K562 (cell line): ENCODE results near the gene EPHB6. TPM values are rescaled to one million over a fixed set of nuclear protein-coding genes. Genes with fewer than 3 reads are reported as not detected.

Experiments
- BCL6 ChIP-seq: fragments of 250-450 bp; sonication (Bioruptor Pico); IDR thresholded peaks from 2 replicates; pipeline ENCODE4 v1.4.0; 2020
- CREM ChIP-seq: IDR thresholded peaks from 2 replicates; pipeline ENCODE4 v1.6.1; 2014; ENCODE audit warnings: antibody characterized with exemption, low read depth
- CTCFL ChIP-seq: IDR thresholded peaks from 2 replicates; pipeline ENCODE4 v1.6.1; 2011; ENCODE audit warnings: borderline replicate concordance, low read depth, mild to moderate bottlenecking, moderate library complexity, low read length; ENCODE audit not compliant: insufficient read depth, poor library complexity, severe bottlenecking
- ERF ChIP-seq: fragments of 450-650 bp; formaldehyde crosslinking; IDR thresholded peaks from 2 replicates; pipeline ENCODE4 v1.4.0; 2020; ENCODE audit warnings: mild to moderate bottlenecking, mixed read lengths
- KHSRP ChIP-seq: fragments of 450-650 bp; IDR thresholded peaks from 2 replicates; pipeline ENCODE4 v1.6.1; 2017
- L3MBTL2 ChIP-seq: fragments of 450-650 bp; IDR thresholded peaks from 2 replicates; pipeline ENCODE4 v1.6.1; 2016; ENCODE audit warnings: mild to moderate bottlenecking, moderate library complexity
- POLR3G ChIP-seq: IDR thresholded peaks from 2 replicates; pipeline ENCODE4 v1.6.1; 2011; ENCODE audit not compliant: insufficient read length, insufficient replicate concordance; ENCODE audit errors: extremely low read depth
- REST ChIP-seq, 2 experiments: fragments of 450-650 bp; formaldehyde crosslinking in 1 of 2; IDR thresholded peaks; 2 replicates each; pipeline versions ENCODE4 v1.4.0 to v1.6.1; 2014 to 2020; ENCODE audit warnings: mild to moderate bottlenecking in 2 of 2, borderline replicate concordance in 1 of 2, low read depth in 1 of 2
- TAL1 ChIP-seq: fragments of 450-650 bp; IDR thresholded peaks from 2 replicates; pipeline ENCODE4 v1.6.1; 2016; ENCODE audit warnings: mild to moderate bottlenecking
- U2AF2 ChIP-seq: fragments of 200-400 bp; formaldehyde crosslinking; optimal IDR thresholded peaks from 2 replicates; pipeline ENCODE3; 2017; ENCODE audit warnings: low read depth, mild to moderate bottlenecking, low read length
- ZNF146 ChIP-seq: IDR thresholded peaks from one replicate; pipeline ENCODE4 v1.6.1; 2018; ENCODE audit warnings: missing compliant biosample characterization; ENCODE audit not compliant: unreplicated experiment
- ZNF561 ChIP-seq: fragments of 450-650 bp; formaldehyde crosslinking; conservative IDR thresholded peaks from 2 replicates; pipeline ENCODE4 v1.4.0; 2020; ENCODE audit warnings: mild to moderate bottlenecking, moderate library complexity
- ZNF644 ChIP-seq: fragments of 200-800 bp; sonication (Bioruptor generic); IDR thresholded peaks from 2 replicates; pipeline ENCODE4 v1.6.1; 2016; ENCODE audit warnings: low read depth, missing genetic modification characterization, missing compliant biosample characterization
- polyA plus RNA-seq, 8 experiments: library from polyadenylated mRNA; depleted of rRNA in 4 of 8; stranded (reverse) in 5 of 8; unstranded in 3 of 8; fragments of >200 nt; fragmentation: Nextera tagmentation in 2 of 8; fragmentation: Illumina TruSeq in 1 of 8; extraction: Ambion mirVana in 2 of 8; extraction: Trizol in 1 of 8; gene quantifications; 2 replicates each; pipeline versions ENCODE4 v1.2.1 to v1.2.3, GENCODE V29; 2011 to 2014; ENCODE audit warnings: inconsistent platforms in 1 of 8, missing spikeins in 1 of 8
- total RNA-seq, 7 experiments: library from RNA; depleted of rRNA in 6 of 7; stranded (reverse); fragments of >200 nt in 6 of 7; fragmentation: Illumina TruSeq in 2 of 7; extraction: Trizol in 2 of 7; gene quantifications; 2 replicates each; pipeline versions ENCODE4 v1.2.1 to v1.2.3, GENCODE V29; 2011 to 2021; ENCODE audit warnings: low replicate concordance in 1 of 7

The EPHB6 gene
- total and polyA plus RNA-seq, 9 of the 15 experiments (the other 6 are each of a cell fraction or from before 2014, with no cell fraction given) = 1.4 to 123 (median 7.6) TPM

GRCh38 chr7:142866361-142867096, 11.7 kb downstream of the EPHB6 start (continued):
- TF ChIP-seq REST (IDR thresholded peaks at IDR 0.05; ENCODE audit: borderline replicate concordance) (peak; percentile 65; the same call in 1 of the 2 replicates), REST (CRISPR knock-in tag; IDR thresholded peaks at IDR 0.05; ENCODE audit: low read depth) (no peak), POLR3G (no peak), U2AF2 (no peak), L3MBTL2 (no peak), CREM (0 out of 2 replicates have a peak, but pooled peaks have one; percentile 8), ERF (CRISPR knock-in tag) (no peak), ZNF146 (CRISPR knock-in tag) (no peak), TAL1 (no peak), KHSRP (no peak), ZNF644 (tag) (no peak), ZNF561 (CRISPR knock-in tag) (no peak), CTCFL (peak; percentile 78), BCL6 (no peak)
